ENCODE results near the gene C6orf120.
"Not testable (repeated sequence)": the region's sequence is repeated elsewhere in the genome, so short reads cannot be mapped to it uniquely, and the experiment has no call there.

The C6orf120 gene

DNA sequence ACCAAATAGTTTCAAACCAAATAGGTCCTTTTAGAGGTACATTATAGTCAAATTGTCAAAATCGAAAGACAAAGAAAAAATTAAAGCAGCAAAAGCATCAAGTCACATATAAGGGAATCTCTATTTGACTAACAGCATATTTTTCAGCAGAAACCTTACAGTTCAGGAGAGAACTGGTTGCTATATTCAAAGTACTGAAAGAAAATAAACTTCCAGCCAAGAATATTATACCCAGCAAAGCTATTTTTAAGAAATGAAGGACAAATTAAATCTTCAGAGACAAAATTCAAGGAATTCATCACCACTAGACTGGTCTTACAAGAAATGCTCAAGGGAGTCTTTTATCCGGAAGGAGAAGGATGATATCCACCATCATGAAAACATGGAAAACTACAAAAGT lies 16.1 kb upstream of the C6orf120 start:
- no peak for DNase-seq

GRCh38 chr6:169689287-169689686 lies 12.6 kb upstream of the C6orf120 start:
- no peak for DNase-seq

- DNase-seq, result no peak
Measured at GRCh38 chr6:169691260-169691659, 10.7 kb upstream of the C6orf120 start.

GRCh38 chr6:169692516-169692915 lies 9.4 kb upstream of the C6orf120 start:
- no peak for DNase-seq

DNA sequence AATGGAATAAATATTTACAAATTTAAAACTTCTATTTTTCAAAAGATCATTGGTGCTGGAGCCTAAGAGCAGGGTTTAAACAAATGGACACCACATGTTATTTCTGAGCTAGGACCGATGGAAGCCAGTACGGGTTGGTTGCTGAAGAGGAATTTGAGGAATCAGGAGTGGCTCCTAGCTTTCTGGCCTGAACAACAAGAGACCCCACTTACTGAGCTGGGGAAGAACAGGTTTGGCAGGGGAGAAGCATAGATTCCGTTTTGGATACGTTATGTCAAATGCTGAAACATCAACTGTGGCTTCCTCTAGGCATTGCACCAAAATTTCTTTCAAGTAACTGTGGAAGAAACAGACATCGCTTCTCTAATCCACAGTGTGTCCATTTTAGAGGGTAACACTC lies 6.8 kb upstream of the C6orf120 start:
- DNase-seq, result no peak

- DNase-seq, result not testable (repeated sequence)
Measured at GRCh38 chr6:169697115-169697514, 4.8 kb upstream of the C6orf120 start.

- DNase-seq, result no peak
Measured at GRCh38 chr6:169700296-169700695, 1.6 kb upstream of the C6orf120 start.

GRCh38 chr6:169701311-169701953 lies 494 bp upstream of the C6orf120 start:
- no peak for DNase-seq

- DNase-seq, result no peak
Measured at GRCh38 chr6:169702840-169703246, 917 bp downstream of the C6orf120 start.

DNA sequence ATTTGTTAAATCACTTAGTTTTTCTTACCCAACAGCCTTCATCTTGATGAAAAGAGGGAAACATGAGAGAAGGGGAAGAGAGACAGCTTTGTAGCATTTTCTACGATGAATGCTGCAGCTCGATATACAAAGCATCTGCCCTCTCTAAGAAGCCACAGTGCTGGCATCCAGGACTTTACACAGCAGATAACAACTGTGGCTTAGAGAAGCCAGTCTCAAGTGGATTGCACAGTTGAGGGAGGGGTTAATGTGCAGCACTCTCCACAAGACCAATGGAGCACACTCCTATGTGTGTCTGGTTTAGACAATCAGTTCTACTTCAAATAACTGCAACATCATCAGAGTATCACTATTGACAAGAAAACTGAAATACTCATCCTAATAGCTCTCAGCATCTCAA lies 5.8 kb downstream of the C6orf120 start:
- no peak for DNase-seq

- no peak for DNase-seq
Measured at GRCh38 chr6:169709293-169709692, 7.4 kb downstream of the C6orf120 start.

GRCh38 chr6:169710009-169710408 lies 8.1 kb downstream of the C6orf120 start:
- DNase-seq, result no peak

- no peak for DNase-seq
Measured at GRCh38 chr6:169714178-169714577, 12.3 kb downstream of the C6orf120 start.

GRCh38 chr6:169714595-169714994 lies 12.7 kb downstream of the C6orf120 start:
- DNase-seq, result no peak

DNA sequence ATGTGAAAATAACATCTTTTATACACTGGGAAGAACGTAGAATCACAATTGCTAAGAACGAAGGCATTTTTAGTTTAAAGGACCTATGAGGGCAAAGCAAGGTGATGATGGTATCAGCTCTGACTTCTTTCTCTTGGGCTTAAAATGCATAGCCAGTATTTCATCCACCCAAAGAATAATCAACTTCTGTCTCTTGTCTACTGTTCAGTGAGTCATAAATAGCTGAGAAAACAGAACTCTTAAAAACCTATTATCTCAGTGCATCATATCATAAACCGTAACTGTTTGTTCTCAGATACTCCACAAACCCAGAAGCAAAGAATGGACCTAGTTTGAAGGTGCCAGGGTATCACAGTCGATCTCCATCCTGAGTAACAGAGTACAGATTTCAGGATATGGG lies 17.2 kb downstream of the C6orf120 start:
- no peak for DNase-seq

DNA sequence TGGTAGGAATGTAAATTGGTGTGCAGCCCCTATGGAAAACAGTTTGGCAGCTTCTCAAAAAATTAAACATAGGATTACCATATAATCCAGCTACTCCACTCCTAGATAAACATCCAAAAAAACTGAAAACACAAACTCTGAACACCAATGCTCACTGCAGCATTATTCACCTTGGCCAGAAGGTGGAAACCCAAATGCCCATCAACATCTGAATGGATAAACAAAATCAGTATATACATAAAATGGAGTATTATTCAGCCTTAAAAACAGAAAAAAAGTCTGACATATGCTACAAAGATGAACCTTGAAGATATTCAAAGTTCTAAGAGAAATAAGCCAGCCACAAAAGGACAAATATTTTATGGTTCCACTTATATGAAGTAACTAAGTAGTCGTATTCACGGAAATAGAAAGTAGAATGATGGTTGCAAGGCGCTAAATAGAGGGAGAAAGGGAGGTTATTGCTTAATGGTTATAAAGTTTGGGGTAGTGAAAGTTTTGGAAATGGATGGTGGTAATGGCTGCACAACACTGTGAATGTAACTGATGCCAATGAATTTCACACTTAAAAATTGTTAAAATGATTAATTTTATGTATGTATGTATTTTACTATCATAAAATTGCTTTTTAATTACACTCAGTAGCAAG lies 18.4 kb downstream of the C6orf120 start:
- no peak for DNase-seq

GRCh38 chr6:169722362-169723199 lies 20.7 kb downstream of the C6orf120 start:
- peak; percentile 66 for DNase-seq

DNA sequence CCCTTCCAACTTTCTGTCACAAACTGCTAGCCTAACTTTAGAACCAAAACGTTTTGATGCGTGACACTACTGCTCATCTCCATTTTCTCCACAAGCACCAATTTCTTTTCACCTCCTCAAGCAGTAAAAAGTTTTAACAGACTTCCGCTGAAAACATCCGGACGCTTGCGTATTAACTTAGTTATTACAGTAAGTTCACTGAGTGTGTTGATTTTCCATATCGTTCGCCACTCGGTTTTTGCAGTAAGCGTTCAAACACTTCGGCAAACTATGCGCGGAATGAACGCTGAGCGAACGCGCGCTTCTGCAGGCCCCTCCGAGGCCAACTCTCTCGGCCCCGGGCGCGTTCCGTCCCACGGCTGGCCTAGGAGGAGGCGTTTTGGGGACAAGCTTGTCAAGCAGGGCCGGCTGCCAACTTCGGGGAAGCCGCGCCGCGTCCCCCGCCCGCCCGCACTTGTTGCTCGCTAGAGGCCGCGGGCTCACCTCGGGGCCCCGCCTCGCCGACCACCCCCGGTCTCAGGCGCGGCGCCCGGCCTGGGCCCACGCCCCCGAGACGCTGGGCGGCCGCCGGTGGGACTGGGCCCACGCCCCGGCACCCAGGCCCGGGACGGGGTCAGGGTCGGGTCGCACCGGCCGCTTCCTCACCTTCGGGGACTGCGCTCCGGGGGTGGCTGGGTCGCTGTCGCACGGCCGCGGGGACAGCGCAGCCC lies 21.4 kb downstream of the C6orf120 start:
- DNase-seq, result peak; percentile 88

DNA sequence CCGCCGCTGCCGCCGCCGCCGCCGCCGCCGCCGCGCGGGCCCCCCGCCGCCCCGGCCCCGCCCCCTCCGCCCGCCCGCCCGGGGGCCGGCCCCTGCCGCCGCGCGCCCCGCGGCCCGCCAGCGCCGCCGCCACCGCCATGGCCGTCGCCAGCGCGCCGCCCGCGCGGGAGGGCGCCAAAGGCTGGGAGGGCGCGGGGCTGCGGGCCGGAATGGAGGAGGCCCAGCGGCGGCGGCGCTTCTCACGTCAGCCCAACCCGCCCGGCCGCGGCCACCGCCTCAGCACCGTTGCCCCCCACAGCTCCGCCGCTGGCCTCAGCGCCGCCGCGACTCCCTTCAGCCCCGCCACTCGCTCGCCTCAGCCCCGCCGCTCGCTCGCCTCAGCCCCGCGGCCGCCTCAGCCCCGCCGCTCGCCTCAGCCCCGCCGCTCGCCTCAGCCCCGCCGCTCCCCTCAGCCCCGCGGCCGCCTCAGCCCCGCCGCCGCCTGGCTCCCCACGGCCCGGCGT lies 22.1 kb downstream of the C6orf120 start:
- DNase-seq, result no peak

DNA sequence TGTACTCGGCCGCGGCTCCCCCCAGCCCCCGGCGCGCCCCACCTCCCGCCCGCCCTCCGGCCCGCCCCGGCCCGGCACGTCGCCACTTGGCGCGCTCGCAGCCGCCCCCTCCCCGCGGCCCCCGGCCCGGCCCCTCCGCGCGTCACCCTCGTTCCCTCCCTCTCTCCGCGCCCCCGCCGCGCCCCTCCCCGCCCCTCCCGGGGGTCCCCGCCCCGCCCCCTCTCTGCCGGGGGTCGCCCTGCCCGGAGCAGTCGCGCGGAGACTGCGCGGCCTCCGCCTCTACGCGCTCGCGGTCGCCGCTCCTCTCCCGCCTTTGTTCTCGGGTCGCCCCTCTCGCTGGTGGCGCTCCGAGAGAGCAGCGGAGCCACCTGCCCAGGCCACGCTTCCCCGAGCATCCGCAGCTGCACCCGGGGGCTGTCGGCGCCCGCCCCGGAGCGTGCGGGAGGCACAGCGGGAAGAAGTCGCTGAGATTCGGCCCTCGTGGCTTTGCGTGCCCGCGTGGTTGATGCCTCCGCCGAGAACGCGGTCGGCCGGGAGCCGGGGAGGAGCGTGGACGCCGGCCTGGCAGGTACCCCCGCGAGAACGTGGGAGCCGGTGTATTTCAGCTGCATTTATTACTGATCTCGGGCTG lies 22.7 kb downstream of the C6orf120 start, which contains the start of gene PHF10:
Gene PHF10, minus strand, starts transcription at position 7 of the 631 bp plus-strand sequence. CDS start 569 bp downstream, outside the sequence.
- peak; percentile 89 for DNase-seq

- peak; percentile 74 for DNase-seq
Measured at GRCh38 chr6:169725125-169726048, 23.5 kb downstream of the C6orf120 start.

Measured in activated CD8-positive, alpha-beta memory T cell treated with anti-CD3 and anti-CD28 coated beads for 24 hours (primary cell).